ENCODE results near the gene ZC3H14. TPM values are rescaled to one million over a fixed set of nuclear protein-coding genes. Genes with fewer than 3 reads are reported as not detected.

ZC3H14 gene
- total and polyA plus RNA-seq, 10 of the 15 experiments (the other 5 are each of a cell fraction or from before 2014, with no cell fraction given): 17.9 to 97.1 (median 47.6) TPM

DNA sequence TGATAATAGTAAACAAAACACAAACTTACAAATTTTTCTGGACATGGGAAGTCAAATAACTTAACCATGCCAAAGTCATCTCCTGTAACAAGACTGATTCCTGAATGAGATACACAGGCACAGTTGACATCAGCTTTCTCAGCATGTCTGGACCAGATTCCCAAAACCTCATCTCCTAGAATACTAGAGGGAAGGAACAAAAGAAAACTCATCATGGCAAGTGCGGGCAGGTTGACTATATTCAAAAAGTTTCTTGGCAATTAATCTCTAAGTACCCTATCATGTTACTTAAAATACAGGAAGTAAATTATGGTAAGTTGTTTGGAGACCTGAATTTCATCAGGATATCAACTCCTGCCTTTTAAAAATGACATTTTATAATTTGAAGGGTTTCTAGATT lies 53.9 kb downstream of the ZC3H14 start:
- SMC1A ChIA-PET (ENCODE audit: uncharacterized antibody, unreplicated experiment): interaction anchor here (0.9 to 1.1 kb wide), 2 partner anchors 11 to 52 kb away, joined by 3 read pairs; no protein-coding TSS in a partner anchor
- FAIRE-seq: no peak
- Histone ChIP-seq H3K4me2 (ENCODE audit: control insufficient read depth, insufficient read depth) (no peak overlapping the region), H4K20me1 (ENCODE audit: control insufficient read depth, insufficient read depth) (no peaks in the 10 kb centered on the region), H3K9me3 (replicated peaks; ENCODE audit: control insufficient read depth, insufficient read depth, low read length) (no peaks in the 10 kb centered on the region), H3K4me3 (no peak overlapping the region), H3K4me1 (ENCODE audit: control insufficient read depth, insufficient read depth, low read length) (peaks cover 10% of the 10 kb centered on the region), H3K79me2 (ENCODE audit: control insufficient read depth, insufficient read depth, low read length) (no peaks in the 10 kb centered on the region), H3K27me3 (replicated peaks in 1 of 2; ENCODE audit: control insufficient read depth in 2 of 2, insufficient read depth in 2 of 2, low read length in 1 of 2) (no peaks in the 10 kb centered on the region), H3K36me3 (ENCODE audit: control insufficient read depth in 2 of 2, insufficient read depth in 2 of 2, low read length in 1 of 2) (peaks cover 0 to 11% of the 10 kb centered on the region in 2 experiments; a peak in 1 of 4 replicates), H3K27ac (ENCODE audit: control insufficient read depth, insufficient read depth) (no peak overlapping the region), H2AFZ (ENCODE audit: control insufficient read depth, low read depth, low read length) (no peak overlapping the region), H3K9ac (ENCODE audit: control insufficient read depth, insufficient read depth, low read length) (no peak overlapping the region)
- POLR2A ChIA-PET: no interaction called here
- ATAC-seq: no peak
- no peak for DNase-seq (ENCODE audit: low read depth, low spot score)
- RAD21 ChIA-PET (ENCODE audit: unreplicated experiment): interaction anchor here (0.9 kb wide), 1 partner anchor 52 kb away, joined by 5 read pairs; no protein-coding TSS in a partner anchor
- no TSS peak for BruUV-seq (replicated peaks)
- intact Hi-C loops (cut with micrococcal nuclease; ENCODE audit: unreplicated experiment) (no loop called here), in situ Hi-C loops (cut with MboI) (no loop called here)
- CTCF ChIA-PET: interaction anchor here (1.4 kb wide), 1 partner anchor 51 kb away, joined by 4 read pairs; no protein-coding TSS in a partner anchor
- WGBS (ENCODE audit: insufficient coverage, insufficient replicate concordance, low lambda C conversion rate, missing lambda C conversion rate): 88% methylated on average over 1 of the region's 1 CpG
- TF ChIP-seq TAF1 (IDR thresholded peaks at IDR 0.05; ENCODE audit: borderline replicate concordance, low read depth, low read length) (no peak), FOXK2 (IDR thresholded peaks at IDR 0.05) (no peak), ZNF592 (IDR thresholded peaks at IDR 0.05) (no peak), CBX3 (IDR thresholded peaks at IDR 0.05; ENCODE audit: borderline replicate concordance, low read depth) (no peak), HCFC1 (IDR thresholded peaks at IDR 0.05; ENCODE audit: low read length) (no peak), SUPT20H (IDR thresholded peaks at IDR 0.05; ENCODE audit: borderline replicate concordance, control insufficient read depth, low read depth, low read length) (no peak), ETV6 (conservative IDR thresholded peaks at IDR 0.05 in 1 of 2, IDR thresholded peaks at IDR 0.05 in 1 of 2; ENCODE audit: borderline replicate concordance in 1 of 2, low read depth in 1 of 2) (no peak), IKZF2 (IDR thresholded peaks at IDR 0.05) (no peak), NFYB (IDR thresholded peaks at IDR 0.05; ENCODE audit: insufficient read depth, low read depth, low read length) (no peak), WRNIP1 (IDR thresholded peaks at IDR 0.05; ENCODE audit: borderline replicate concordance, low read depth, low read length) (no peak), MLLT1 (IDR thresholded peaks at IDR 0.05) (no peak), RAD51 (IDR thresholded peaks at IDR 0.05) (no peak)
- TF ChIP-seq, protein P1, sequence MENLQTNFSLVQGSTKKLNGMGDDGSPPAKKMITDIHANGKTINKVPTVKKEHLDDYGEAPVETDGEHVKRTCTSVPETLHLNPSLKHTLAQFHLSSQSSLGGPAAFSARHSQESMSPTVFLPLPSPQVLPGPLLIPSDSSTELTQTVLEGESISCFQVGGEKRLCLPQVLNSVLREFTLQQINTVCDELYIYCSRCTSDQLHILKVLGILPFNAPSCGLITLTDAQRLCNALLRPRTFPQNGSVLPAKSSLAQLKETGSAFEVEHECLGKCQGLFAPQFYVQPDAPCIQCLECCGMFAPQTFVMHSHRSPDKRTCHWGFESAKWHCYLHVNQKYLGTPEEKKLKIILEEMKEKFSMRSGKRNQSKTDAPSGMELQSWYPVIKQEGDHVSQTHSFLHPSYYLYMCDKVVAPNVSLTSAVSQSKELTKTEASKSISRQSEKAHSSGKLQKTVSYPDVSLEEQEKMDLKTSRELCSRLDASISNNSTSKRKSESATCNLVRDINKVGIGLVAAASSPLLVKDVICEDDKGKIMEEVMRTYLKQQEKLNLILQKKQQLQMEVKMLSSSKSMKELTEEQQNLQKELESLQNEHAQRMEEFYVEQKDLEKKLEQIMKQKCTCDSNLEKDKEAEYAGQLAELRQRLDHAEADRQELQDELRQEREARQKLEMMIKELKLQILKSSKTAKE (IDR thresholded peaks at IDR 0.05; ENCODE audit: low read depth, poor library complexity, severe bottlenecking): no peak

Measured in GM12878 (cell line).